Neural cell (in vitro differentiated cells): ENCODE results near the gene CYREN.

Source experiments
- CTCF ChIP-seq: fragments of 450-650 bp; IDR thresholded peaks from 2 replicates; pipeline ENCODE4 v1.5.1; 2014; ENCODE audit warnings: antibody characterized with exemption, mild to moderate bottlenecking, moderate library complexity; ENCODE audit not compliant: poor library complexity, severe bottlenecking
- EP300 ChIP-seq: fragments of 450-650 bp; conservative IDR thresholded peaks from 2 replicates; pipeline ENCODE4 v1.6.1; 2014; ENCODE audit warnings: antibody characterized with exemption, mild to moderate bottlenecking, moderate library complexity; ENCODE audit not compliant: poor library complexity, severe bottlenecking
- EZH2 ChIP-seq: fragments of 200-600, 300-800 bp; shearing (Covaris generic), sonication (generic); IDR thresholded peaks from 2 replicates; pipeline ENCODE4 v1.6.1; 2014; ENCODE audit warnings: antibody characterized with exemption, low read length, borderline replicate concordance, mild to moderate bottlenecking; ENCODE audit not compliant: insufficient read depth, poor library complexity, severe bottlenecking
- MXI1 ChIP-seq: fragments of 450-650 bp; conservative IDR thresholded peaks from 2 replicates; pipeline ENCODE4 v1.6.1; 2014; ENCODE audit warnings: antibody characterized with exemption, mild to moderate bottlenecking; ENCODE audit not compliant: poor library complexity, severe bottlenecking
- POLR2AphosphoS5 ChIP-seq: IDR thresholded peaks from 2 replicates; pipeline ENCODE4 v1.6.1; 2012
- RAD21 ChIP-seq: fragments of 450-650 bp; conservative IDR thresholded peaks from 2 replicates; pipeline ENCODE4 v1.6.1; 2014; ENCODE audit warnings: antibody characterized with exemption, mild to moderate bottlenecking, moderate library complexity
- REST ChIP-seq: IDR thresholded peaks from 2 replicates; pipeline ENCODE4 v1.6.1; 2012; ENCODE audit warnings: borderline replicate concordance
- TAF1 ChIP-seq: IDR thresholded peaks from 2 replicates; pipeline ENCODE4 v1.6.1; 2012; ENCODE audit warnings: low read depth

DNA sequence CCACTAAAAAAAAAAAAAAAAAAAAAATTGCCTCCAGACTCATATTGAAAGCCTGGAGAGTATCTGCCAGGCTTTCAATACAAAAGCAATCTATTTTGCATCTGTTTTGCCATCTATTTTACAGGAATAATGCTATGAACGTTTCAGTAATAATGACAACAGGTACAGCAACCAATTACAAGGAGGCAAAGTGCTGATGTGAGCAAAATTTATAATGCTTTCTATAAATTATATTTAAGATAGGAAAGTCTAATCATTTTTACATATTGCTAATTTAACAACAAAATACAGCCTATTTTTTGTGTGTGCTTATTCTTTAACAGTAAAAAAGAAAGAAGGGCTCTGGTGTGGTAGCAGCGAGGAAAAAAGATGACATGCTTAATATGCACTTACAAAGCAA lies 30.8 kb upstream of the CYREN start:
- no peak for TF ChIP-seq CTCF
- no peak for TF ChIP-seq POLR2AphosphoS5
- TF ChIP-seq RAD21 = no peak
- no peak for TF ChIP-seq REST
- TF ChIP-seq EP300 = no peak
- no peak for TF ChIP-seq EZH2
- no peak for TF ChIP-seq MXI1
- no peak for TF ChIP-seq TAF1
